ENCODE results near the gene GRIN3B.

The GRIN3B gene

GRCh38 chr19:1017115-1017905 is 17.1 kb downstream of the GRIN3B start:
- in situ Hi-C loops (cut with HindIII; ENCODE audit: low pct_ligation_motif_present, low sequenced_read_pairs), result no loop called here
- Histone ChIP-seq H3K36me3 (replicated peaks) (peaks cover 7% of the 10 kb centered on the region), H3K4me3 (ENCODE audit: low read depth, low read length) (peak overlapping the region; percentile 12), H3K27ac (peak overlapping the region; percentile 40), H3K27me3 (replicated peaks) (no peaks in the 10 kb centered on the region)
- DNase-seq, result no peak
- TF ChIP-seq, protein P1, sequence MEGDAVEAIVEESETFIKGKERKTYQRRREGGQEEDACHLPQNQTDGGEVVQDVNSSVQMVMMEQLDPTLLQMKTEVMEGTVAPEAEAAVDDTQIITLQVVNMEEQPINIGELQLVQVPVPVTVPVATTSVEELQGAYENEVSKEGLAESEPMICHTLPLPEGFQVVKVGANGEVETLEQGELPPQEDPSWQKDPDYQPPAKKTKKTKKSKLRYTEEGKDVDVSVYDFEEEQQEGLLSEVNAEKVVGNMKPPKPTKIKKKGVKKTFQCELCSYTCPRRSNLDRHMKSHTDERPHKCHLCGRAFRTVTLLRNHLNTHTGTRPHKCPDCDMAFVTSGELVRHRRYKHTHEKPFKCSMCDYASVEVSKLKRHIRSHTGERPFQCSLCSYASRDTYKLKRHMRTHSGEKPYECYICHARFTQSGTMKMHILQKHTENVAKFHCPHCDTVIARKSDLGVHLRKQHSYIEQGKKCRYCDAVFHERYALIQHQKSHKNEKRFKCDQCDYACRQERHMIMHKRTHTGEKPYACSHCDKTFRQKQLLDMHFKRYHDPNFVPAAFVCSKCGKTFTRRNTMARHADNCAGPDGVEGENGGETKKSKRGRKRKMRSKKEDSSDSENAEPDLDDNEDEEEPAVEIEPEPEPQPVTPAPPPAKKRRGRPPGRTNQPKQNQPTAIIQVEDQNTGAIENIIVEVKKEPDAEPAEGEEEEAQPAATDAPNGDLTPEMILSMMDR (IDR thresholded peaks at IDR 0.05; ENCODE audit: low read depth, low read length, missing control alignments), result no peak

GRCh38 chr19:1017906-1018305 is 17.7 kb downstream of the GRIN3B start:
- peaks cover 4% of the 10 kb centered on the region for H3K36me3 ChIP-seq (replicated peaks)
- in situ Hi-C loops (cut with HindIII; ENCODE audit: low pct_ligation_motif_present, low sequenced_read_pairs), result no loop called here
- no peak for DNase-seq
- TF ChIP-seq, protein P1 (IDR thresholded peaks at IDR 0.05; ENCODE audit: low read depth, low read length, missing control alignments), result no peak
- H3K27me3 ChIP-seq (replicated peaks), result no peaks in the 10 kb centered on the region
- H3K27ac ChIP-seq, result no peak overlapping the region
- H3K4me3 ChIP-seq (ENCODE audit: low read depth, low read length), result no peak overlapping the region

DNA sequence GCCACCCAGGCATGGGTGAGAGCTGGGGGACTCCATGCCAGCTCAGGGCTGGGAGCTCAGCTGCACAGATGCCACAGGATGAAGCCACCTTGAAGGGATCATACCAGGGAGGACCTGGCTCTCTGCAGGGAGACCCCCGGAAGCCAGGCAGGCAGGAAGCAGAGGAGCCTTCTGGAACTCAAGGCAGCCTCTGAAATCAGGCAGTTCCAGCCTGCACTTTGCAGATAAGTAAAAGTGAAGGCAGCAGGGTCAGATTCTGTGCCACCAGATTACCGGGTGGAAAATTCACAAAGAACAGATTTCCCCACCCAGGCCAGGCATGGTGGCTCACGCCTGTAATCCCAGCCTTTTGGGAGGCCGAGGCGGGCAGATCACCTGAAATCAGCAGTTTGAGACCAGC is 18.2 kb downstream of the GRIN3B start:
- peaks cover 2% of the 10 kb centered on the region for H3K36me3 ChIP-seq (replicated peaks)
- TF ChIP-seq, protein P1 (IDR thresholded peaks at IDR 0.05; ENCODE audit: low read depth, low read length, missing control alignments), result no peak
- H3K4me3 ChIP-seq (ENCODE audit: low read depth, low read length), result no peak overlapping the region
- in situ Hi-C loops (cut with HindIII; ENCODE audit: low pct_ligation_motif_present, low sequenced_read_pairs), result no loop called here
- no peaks in the 10 kb centered on the region for H3K27me3 ChIP-seq (replicated peaks)
- DNase-seq, result no peak
- no peak overlapping the region for H3K27ac ChIP-seq

DNA sequence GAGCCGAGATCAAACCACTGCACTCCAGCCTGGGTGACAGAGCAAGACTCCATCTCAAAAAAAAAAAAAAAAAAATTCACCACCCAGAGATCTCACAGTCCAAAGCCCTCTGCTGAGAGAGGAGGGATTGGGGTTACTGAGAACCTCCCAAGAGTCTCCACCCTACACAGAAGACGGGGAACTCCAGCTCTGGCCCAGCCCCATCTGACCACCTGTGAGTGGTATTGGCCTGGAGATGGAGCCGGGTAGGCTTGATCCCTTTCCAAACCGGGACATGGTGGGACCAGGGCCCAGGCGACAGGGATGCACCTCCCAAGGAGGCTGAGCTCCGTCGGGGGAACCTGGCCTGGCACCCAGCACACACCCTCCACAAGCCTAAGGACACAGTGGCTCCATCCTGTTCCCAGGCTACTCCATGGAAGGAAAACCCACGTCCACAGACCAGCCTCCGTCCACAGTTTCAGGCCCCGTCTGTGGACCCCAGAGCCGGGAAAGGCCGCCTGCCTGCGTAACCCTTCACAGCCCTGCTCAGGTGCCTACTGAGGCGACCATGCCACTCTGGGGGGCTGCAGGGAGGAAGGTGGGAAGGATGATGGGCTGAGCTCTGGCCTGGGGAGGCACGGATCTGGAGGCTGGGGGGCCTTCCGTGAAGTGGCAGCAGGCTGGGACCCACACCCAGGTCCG is 18.9 kb downstream of the GRIN3B start:
- Histone ChIP-seq H3K4me3 (ENCODE audit: low read depth, low read length) (peak overlapping the region; percentile 92), H3K36me3 (replicated peaks) (no peaks in the 10 kb centered on the region), H3K27ac (no peak overlapping the region), H3K27me3 (replicated peaks) (no peaks in the 10 kb centered on the region)
- TF ChIP-seq, protein P1 (IDR thresholded peaks at IDR 0.05; ENCODE audit: low read depth, low read length, missing control alignments), result no peak
- no peak for DNase-seq
- in situ Hi-C loops (cut with HindIII; ENCODE audit: low pct_ligation_motif_present, low sequenced_read_pairs), result no loop called here

GRCh38 chr19:1019616-1019961 is 19.4 kb downstream of the GRIN3B start:
- TF ChIP-seq, protein P1 (IDR thresholded peaks at IDR 0.05; ENCODE audit: low read depth, low read length, missing control alignments), result no peak
- in situ Hi-C loops (cut with HindIII; ENCODE audit: low pct_ligation_motif_present, low sequenced_read_pairs), result no loop called here
- H3K27me3 ChIP-seq (replicated peaks), result no peaks in the 10 kb centered on the region
- no peak for DNase-seq
- H3K4me3 ChIP-seq (ENCODE audit: low read depth, low read length), result peak overlapping the region; percentile 92
- H3K27ac ChIP-seq, result no peak overlapping the region
- H3K36me3 ChIP-seq (replicated peaks), result no peaks in the 10 kb centered on the region

All from brain microvascular endothelial cell (primary cell).